Mesenchymal stem cell (in vitro differentiated cells and primary cell): Measurements from ENCODE around the gene VEPH1.
"Not testable (repeated sequence)": the region's sequence is repeated elsewhere in the genome, so short reads cannot be mapped to it uniquely, and the experiment has no call there.

Experiments used
- DNase-seq: peaks from one replicate; pipeline ENCODE4 v3.0.0-alpha.2; 2013
- H2AFZ ChIP-seq: one replicate; pipeline ENCODE4 v1.6.1; 2013; ENCODE audit warnings: low read depth, mild to moderate bottlenecking, control low read depth, inconsistent platforms, low read length, moderate library complexity
- H2AK5ac ChIP-seq: 2 replicates; pipeline ENCODE4 v1.6.1; 2013; ENCODE audit warnings: low read length, moderate library complexity, mild to moderate bottlenecking, inconsistent platforms; ENCODE audit not compliant: severe bottlenecking
- H2BK120ac ChIP-seq: one replicate; pipeline ENCODE4 v1.6.1; 2013; ENCODE audit warnings: low read depth, mild to moderate bottlenecking, inconsistent platforms, low read length, moderate library complexity
- H2BK12ac ChIP-seq, 2 experiments: one replicate each; pipeline ENCODE4 v1.6.1; 2013; ENCODE audit warnings: inconsistent platforms in 2 of 2, low read length in 2 of 2, mild to moderate bottlenecking in 2 of 2, moderate library complexity in 2 of 2, control low read depth in 1 of 2
- H2BK15ac ChIP-seq: one replicate; pipeline ENCODE4 v1.6.1; 2013; ENCODE audit warnings: mild to moderate bottlenecking, low read depth, inconsistent platforms; ENCODE audit not compliant: poor library complexity, severe bottlenecking
- H2BK5ac ChIP-seq: 2 replicates; pipeline ENCODE4 v1.6.1; 2013; ENCODE audit warnings: low read depth, mild to moderate bottlenecking, low read length, control low read depth, inconsistent platforms; ENCODE audit not compliant: poor library complexity, severe bottlenecking
- H3K14ac ChIP-seq, 2 experiments: one replicate each; pipeline ENCODE4 v1.6.1; 2013; ENCODE audit warnings: inconsistent platforms in 2 of 2, low read length in 2 of 2, control low read depth in 1 of 2, mild to moderate bottlenecking in 1 of 2, moderate library complexity in 1 of 2
- H3K18ac ChIP-seq, 2 experiments: one replicate each; pipeline ENCODE4 v1.6.1; 2013; ENCODE audit warnings: inconsistent platforms in 2 of 2, low read length in 2 of 2, control low read depth in 1 of 2, low read depth in 1 of 2, mild to moderate bottlenecking in 1 of 2
- H3K23ac ChIP-seq, 2 experiments: one replicate each; pipeline ENCODE4 v1.6.1; 2013; ENCODE audit warnings: inconsistent platforms in 2 of 2, low read length in 2 of 2, mild to moderate bottlenecking in 2 of 2, moderate library complexity in 2 of 2, control low read depth in 1 of 2
- H3K27ac ChIP-seq: 2 replicates; pipeline ENCODE4 v1.5.1; 2013; ENCODE audit warnings: mild to moderate bottlenecking, moderate library complexity, low read length, control low read depth, inconsistent platforms; ENCODE audit not compliant: poor library complexity, severe bottlenecking
- H3K27me3 ChIP-seq, 2 experiments: 2 replicates each; pipeline versions ENCODE4 v1.6.1 to v1.7.0; 2013; ENCODE audit warnings: low read length in 2 of 2, mild to moderate bottlenecking in 2 of 2, moderate library complexity in 2 of 2, control low read depth in 1 of 2, inconsistent platforms in 1 of 2; ENCODE audit not compliant: control insufficient read depth in 1 of 2, insufficient read depth in 1 of 2
- H3K36me3 ChIP-seq, 2 experiments: 2 replicates each; pipeline versions ENCODE4 v1.6.1 to v1.7.0; 2013; ENCODE audit warnings: low read length in 2 of 2, control low read depth in 1 of 2, inconsistent platforms in 1 of 2, low read depth in 1 of 2, mild to moderate bottlenecking in 1 of 2; ENCODE audit not compliant: insufficient read depth in 2 of 2, control insufficient read depth in 1 of 2
- H3K4ac ChIP-seq, 2 experiments: one replicate each; pipeline ENCODE4 v1.6.1; 2013; ENCODE audit warnings: inconsistent platforms in 2 of 2, low read length in 2 of 2, mild to moderate bottlenecking in 2 of 2, moderate library complexity in 2 of 2, control low read depth in 1 of 2, low read depth in 1 of 2
- H3K4me1 ChIP-seq: 2 replicates; pipeline ENCODE4 v1.6.1; 2013; ENCODE audit warnings: low read depth, low read length, control low read depth; ENCODE audit not compliant: control insufficient read depth, insufficient read depth
- H3K4me2 ChIP-seq: 2 replicates; pipeline ENCODE4 v1.6.1; 2013; ENCODE audit warnings: low read length, mild to moderate bottlenecking, inconsistent platforms; ENCODE audit not compliant: poor library complexity, severe bottlenecking
- H3K4me3 ChIP-seq, 2 experiments: 2 replicates each; pipeline versions ENCODE4 v1.5.1 to v1.7.0; 2013; ENCODE audit warnings: low read length in 2 of 2, mild to moderate bottlenecking in 2 of 2, control low read depth in 1 of 2, low read depth in 1 of 2; ENCODE audit not compliant: insufficient read depth in 1 of 2
- H3K79me1 ChIP-seq: replicated peaks from 2 replicates; pipeline ENCODE4 v1.6.1; 2013; ENCODE audit warnings: mild to moderate bottlenecking, control low read depth, low read length, inconsistent platforms; ENCODE audit not compliant: poor library complexity, severe bottlenecking
- H3K9ac ChIP-seq: 2 replicates; pipeline ENCODE4 v1.7.0; 2013; ENCODE audit warnings: mild to moderate bottlenecking, low read length, moderate library complexity
- H3K9me3 ChIP-seq: 2 replicates; pipeline ENCODE4 v1.7.0; 2013; ENCODE audit warnings: mild to moderate bottlenecking, low read length; ENCODE audit not compliant: control insufficient read depth
- H4K8ac ChIP-seq: one replicate; pipeline ENCODE4 v1.6.1; 2013; ENCODE audit warnings: inconsistent platforms, mild to moderate bottlenecking, low read length, moderate library complexity
- H4K91ac ChIP-seq: one replicate; pipeline ENCODE4 v1.6.1; 2013; ENCODE audit warnings: mild to moderate bottlenecking, low read length, inconsistent platforms
- WGBS: methylation state at CpG from one replicate; pipeline ENCODE4 v1.1.7; 2013; ENCODE audit warnings: mixed read lengths; 5-methylcytosine and 5-hydroxymethylcytosine counted together

The VEPH1 gene

DNA sequence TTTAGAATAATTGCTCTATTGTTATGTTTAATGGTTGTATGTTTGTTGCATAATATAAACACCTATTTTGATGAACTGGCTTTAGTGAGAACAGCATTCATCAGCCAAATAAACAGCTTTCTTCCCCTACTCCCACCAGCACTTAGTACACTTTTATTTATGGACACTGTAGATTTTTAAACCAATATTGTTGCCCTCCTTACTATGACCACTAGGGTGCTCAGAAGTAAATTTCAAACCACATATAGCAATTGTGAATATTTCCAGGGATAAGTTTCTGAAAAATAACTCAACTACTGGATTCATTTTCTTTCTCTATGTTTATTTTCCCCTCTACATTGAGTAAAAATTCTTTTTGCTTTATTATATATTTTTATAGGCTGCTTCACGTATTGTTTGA is 151.2 kb downstream of the VEPH1 start:
- H3K27ac ChIP-seq, result no peak overlapping the region
- H3K4me1 ChIP-seq, result peaks cover 4% of the 10 kb centered on the region
- no peaks in the 10 kb centered on the region for H3K79me1 ChIP-seq
- H3K9ac ChIP-seq, result no peak overlapping the region
- 38% methylated on average over 1 of the region's 1 CpG for WGBS
- H3K14ac ChIP-seq, result no peak overlapping the region
- H2BK5ac ChIP-seq, result no peak overlapping the region
- H2BK12ac ChIP-seq, result no peak overlapping the region
- no peak overlapping the region for H2AFZ ChIP-seq
- H3K27me3 ChIP-seq, result no peaks in the 10 kb centered on the region
- H4K91ac ChIP-seq, result no peak overlapping the region
- H3K4me2 ChIP-seq, result no peak overlapping the region
- no peak overlapping the region for H3K4ac ChIP-seq
- H3K4me3 ChIP-seq, result no peak overlapping the region
- H3K9me3 ChIP-seq, result no peaks in the 10 kb centered on the region
- no peak for DNase-seq
- no peaks in the 10 kb centered on the region for H3K36me3 ChIP-seq
- H2BK15ac ChIP-seq, result no peak overlapping the region
- no peak overlapping the region for H3K23ac ChIP-seq
- no peak overlapping the region for H3K18ac ChIP-seq
- no peak overlapping the region for H2AK5ac ChIP-seq
- no peak overlapping the region for H4K8ac ChIP-seq
- no peak overlapping the region for H2BK120ac ChIP-seq

DNA sequence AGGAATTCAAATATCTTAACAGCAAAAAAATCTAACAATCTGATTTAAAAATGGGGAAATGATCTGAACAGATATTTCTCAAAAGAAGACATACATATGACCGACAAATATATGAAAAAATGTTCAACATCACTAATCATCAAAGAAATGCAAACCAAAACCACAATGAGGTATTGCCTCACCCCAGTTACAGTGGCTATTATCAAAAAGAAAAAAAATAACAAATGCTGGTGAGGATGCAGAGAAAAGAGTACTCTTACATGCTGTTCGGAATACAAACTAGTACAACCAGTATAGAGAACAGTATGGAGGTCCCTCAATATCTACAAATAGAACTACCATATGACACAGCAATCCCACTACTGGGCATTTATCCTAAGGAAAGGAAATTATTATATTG is 152.6 kb downstream of the VEPH1 start:
- not testable (repeated sequence) for H2BK12ac ChIP-seq, H2BK15ac ChIP-seq, H3K4ac ChIP-seq, H4K91ac ChIP-seq, H4K8ac ChIP-seq, H3K18ac ChIP-seq, H3K4me1 ChIP-seq, H3K27me3 ChIP-seq, H3K4me3 ChIP-seq, H3K9ac ChIP-seq, H2AFZ ChIP-seq, H3K4me2 ChIP-seq, H3K23ac ChIP-seq, H3K14ac ChIP-seq, H2AK5ac ChIP-seq, DNase-seq, H3K27ac ChIP-seq, H3K9me3 ChIP-seq, H2BK120ac ChIP-seq, H3K36me3 ChIP-seq, H2BK5ac ChIP-seq, H3K79me1 ChIP-seq
- no CpG with 5 or more reads among the region's 2 CpGs for WGBS

DNA sequence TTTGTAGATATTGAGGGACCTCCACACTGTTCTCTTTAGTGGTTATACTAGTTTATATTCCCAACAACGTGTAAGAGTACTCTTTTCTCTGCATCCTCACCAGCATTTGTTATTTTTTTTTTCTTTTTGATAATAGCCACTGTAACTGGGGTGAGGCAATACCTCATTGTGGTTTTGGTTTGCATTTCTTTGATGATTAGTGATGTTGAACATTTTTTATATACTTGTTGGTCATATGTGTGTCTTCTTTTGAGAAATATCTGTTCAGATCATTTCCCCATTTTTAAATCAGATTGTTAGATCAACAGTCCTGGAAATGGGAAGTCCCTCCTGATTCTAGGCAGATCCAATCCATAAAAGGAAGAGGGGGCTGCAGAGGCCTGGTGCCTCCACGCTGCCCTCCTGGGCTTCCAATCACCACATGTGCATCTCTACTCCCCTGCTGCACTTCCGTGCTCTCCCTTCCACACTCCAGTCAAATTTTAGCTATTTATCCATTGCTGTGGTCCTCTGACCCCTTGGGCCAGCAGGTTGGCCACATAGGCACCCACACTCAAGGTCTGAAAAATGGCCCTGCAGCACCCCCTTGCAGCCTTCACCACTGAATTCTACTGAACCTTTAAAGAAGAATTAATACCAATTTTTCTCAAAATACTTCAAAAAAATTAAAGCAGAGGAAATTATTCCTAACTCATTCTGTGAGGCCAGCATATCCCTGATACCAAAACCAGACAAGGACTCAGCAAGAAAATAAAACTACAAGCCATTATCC is 154.7 kb downstream of the VEPH1 start:
- H2BK120ac ChIP-seq, H3K79me1 ChIP-seq, H3K27me3 ChIP-seq, H3K9ac ChIP-seq, H4K91ac ChIP-seq, H2BK15ac ChIP-seq, H2AK5ac ChIP-seq, H3K14ac ChIP-seq, H3K36me3 ChIP-seq, H3K27ac ChIP-seq, H3K23ac ChIP-seq, H3K9me3 ChIP-seq, H3K4me1 ChIP-seq, DNase-seq, H4K8ac ChIP-seq, H3K18ac ChIP-seq, H3K4ac ChIP-seq, H2BK12ac ChIP-seq, H2AFZ ChIP-seq, H2BK5ac ChIP-seq, H3K4me3 ChIP-seq, H3K4me2 ChIP-seq: not testable (repeated sequence)
- WGBS, result 79% methylated on average over 2 of the region's 3 CpGs

DNA sequence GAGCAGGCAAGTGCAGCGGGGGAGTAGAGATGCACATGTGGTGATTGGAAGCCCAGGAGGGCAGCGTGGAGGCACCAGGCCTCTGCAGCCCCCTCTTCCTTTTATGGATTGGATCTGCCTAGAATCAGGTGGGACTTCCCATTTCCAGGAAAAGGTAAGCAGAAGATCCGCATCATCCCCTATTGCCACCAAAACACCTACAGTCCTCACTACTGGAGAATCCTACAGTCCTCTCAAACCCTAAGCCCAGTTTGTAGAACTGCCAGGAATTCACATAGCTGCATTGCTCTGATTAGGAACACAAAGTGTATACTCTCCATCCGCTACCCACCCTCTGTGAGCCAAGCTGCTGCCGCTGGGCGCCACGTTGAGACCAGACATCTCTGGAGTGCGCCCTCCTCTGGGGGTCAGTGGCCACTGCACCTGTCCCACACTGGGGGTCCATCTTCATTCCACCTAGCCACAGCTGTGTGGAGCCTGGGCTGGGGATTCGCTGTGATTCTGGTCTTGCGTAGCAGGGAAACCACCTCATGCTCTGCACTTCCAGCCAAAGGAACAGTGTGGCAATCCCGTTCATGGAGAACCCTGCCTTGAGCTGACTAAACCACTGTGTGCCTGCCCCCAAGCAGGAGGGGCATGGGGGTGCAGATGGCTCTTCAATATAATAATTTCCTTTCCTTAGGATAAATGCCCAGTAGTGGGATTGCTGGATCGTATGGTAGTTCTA is 155.5 kb downstream of the VEPH1 start:
- H2BK120ac ChIP-seq, result no peak overlapping the region
- no peak overlapping the region for H3K14ac ChIP-seq
- no peak overlapping the region for H2AFZ ChIP-seq
- H3K4me3 ChIP-seq, result no peak overlapping the region
- no peak overlapping the region for H2AK5ac ChIP-seq
- H2BK5ac ChIP-seq, result no peak overlapping the region
- no peak overlapping the region for H3K9ac ChIP-seq
- no peaks in the 10 kb centered on the region for H3K79me1 ChIP-seq
- H3K27ac ChIP-seq, result no peak overlapping the region
- H3K23ac ChIP-seq, result no peak overlapping the region
- H3K36me3 ChIP-seq, result no peaks in the 10 kb centered on the region
- H3K4me2 ChIP-seq, result no peak overlapping the region
- WGBS, result 71% methylated on average over 11 of the region's 12 CpGs
- no peaks in the 10 kb centered on the region for H3K9me3 ChIP-seq
- no peak overlapping the region for H4K91ac ChIP-seq
- no peaks in the 10 kb centered on the region for H3K27me3 ChIP-seq
- no peak overlapping the region for H4K8ac ChIP-seq
- no peak overlapping the region for H3K18ac ChIP-seq
- no peak overlapping the region for H2BK12ac ChIP-seq
- no peak for DNase-seq
- no peak overlapping the region for H3K4ac ChIP-seq
- peaks cover 2% of the 10 kb centered on the region for H3K4me1 ChIP-seq
- no peak overlapping the region for H2BK15ac ChIP-seq
